KOPT-K1 (cell line): ENCODE measurements around the gene PUM2.

ENCODE experiments used
- H3K27ac ChIP-seq: fragments of 200-600 bp; sonication (generic); 2 replicates; pipeline ENCODE4 v1.5.1; 2016; ENCODE audit warnings: antibody characterized with exemption, mild to moderate bottlenecking, low read depth, low read length; ENCODE audit not compliant: poor library complexity, severe bottlenecking
- H3K36me3 ChIP-seq: fragments of 200-600 bp; sonication (generic); 2 replicates; pipeline ENCODE4 v1.5.1; 2017; ENCODE audit warnings: antibody characterized with exemption, mild to moderate bottlenecking, low read length, moderate library complexity; ENCODE audit not compliant: insufficient read depth
- H3K9me3 ChIP-seq: fragments of 200-600 bp; sonication (generic); 2 replicates; pipeline ENCODE4 v1.5.1; 2017; ENCODE audit warnings: antibody characterized with exemption, low read length, mild to moderate bottlenecking; ENCODE audit not compliant: insufficient read depth, poor library complexity, severe bottlenecking

Gene PUM2

GRCh38 chr2:20357638-20358389, 7.2 kb upstream of the PUM2 start:
- no peak overlapping the region for H3K27ac ChIP-seq
- no peaks in the 10 kb centered on the region for H3K9me3 ChIP-seq
- no peaks in the 10 kb centered on the region for H3K36me3 ChIP-seq

GRCh38 chr2:20356042-20356441, 5.4 kb upstream of the PUM2 start:
- Histone ChIP-seq H3K27ac (no peak overlapping the region), H3K36me3 (no peaks in the 10 kb centered on the region), H3K9me3 (no peaks in the 10 kb centered on the region)

- Histone ChIP-seq H3K27ac (no peak overlapping the region), H3K9me3 (no peaks in the 10 kb centered on the region), H3K36me3 (no peaks in the 10 kb centered on the region)
Measured at GRCh38 chr2:20355131-20355530, 4.5 kb upstream of the PUM2 start.

GRCh38 chr2:20353241-20353992, 2.8 kb upstream of the PUM2 start:
- H3K27ac ChIP-seq: no peak overlapping the region
- H3K36me3 ChIP-seq: peaks cover 6% of the 10 kb centered on the region

GRCh38 chr2:20352581-20353216, 2.1 kb upstream of the PUM2 start:
- H3K36me3 ChIP-seq: peaks cover 11% of the 10 kb centered on the region
- H3K9me3 ChIP-seq: no peaks in the 10 kb centered on the region
- H3K27ac ChIP-seq: peak overlapping the region; percentile 98

More at GRCh38 chr2:20353241-20353992, 2.8 kb upstream of the PUM2 start:
- H3K9me3 ChIP-seq: no peaks in the 10 kb centered on the region

GRCh38 chr2:20352230-20352578, 1.6 kb upstream of the PUM2 start:
- peak overlapping the region; percentile 98 for H3K27ac ChIP-seq
- no peaks in the 10 kb centered on the region for H3K9me3 ChIP-seq
- peaks cover 14% of the 10 kb centered on the region for H3K36me3 ChIP-seq

GRCh38 chr2:20351555-20352229, 1.0 kb upstream of the PUM2 start:
- Histone ChIP-seq H3K9me3 (no peaks in the 10 kb centered on the region), H3K27ac (peak overlapping the region; percentile 98), H3K36me3 (peaks cover 18% of the 10 kb centered on the region)

GRCh38 chr2:20350041-20350712, 467 bp downstream of the PUM2 start:
- peaks cover 32% of the 10 kb centered on the region for H3K36me3 ChIP-seq
- H3K27ac ChIP-seq: peak overlapping the region; percentile 98
- H3K9me3 ChIP-seq: no peaks in the 10 kb centered on the region

- peaks cover 36% of the 10 kb centered on the region for H3K36me3 ChIP-seq
- peak overlapping the region; percentile 98 for H3K27ac ChIP-seq
- H3K9me3 ChIP-seq: no peaks in the 10 kb centered on the region
Measured at GRCh38 chr2:20349513-20349921, 1.1 kb downstream of the PUM2 start.

GRCh38 chr2:20348542-20348941, 2.1 kb downstream of the PUM2 start:
- Histone ChIP-seq H3K27ac (peak overlapping the region; percentile 98), H3K9me3 (no peaks in the 10 kb centered on the region), H3K36me3 (peaks cover 43% of the 10 kb centered on the region)

GRCh38 chr2:20346565-20347381, 3.9 kb downstream of the PUM2 start:
- H3K27ac ChIP-seq: no peak overlapping the region
- H3K36me3 ChIP-seq: peaks cover 45% of the 10 kb centered on the region
- H3K9me3 ChIP-seq: no peaks in the 10 kb centered on the region

- Histone ChIP-seq H3K27ac (no peak overlapping the region), H3K9me3 (no peaks in the 10 kb centered on the region), H3K36me3 (peaks cover 59% of the 10 kb centered on the region)
Measured at GRCh38 chr2:20343128-20343527, 7.5 kb downstream of the PUM2 start.

- Histone ChIP-seq H3K36me3 (peaks cover 33% of the 10 kb centered on the region), H3K27ac (no peak overlapping the region), H3K9me3 (no peaks in the 10 kb centered on the region)
Measured at GRCh38 chr2:20339012-20339411, 11.6 kb downstream of the PUM2 start.
